ENCODE results near the gene F13A1.
A peak's percentile ranks its signal among the peaks of the same experiment; 100 is the strongest.

Gene F13A1

DNA sequence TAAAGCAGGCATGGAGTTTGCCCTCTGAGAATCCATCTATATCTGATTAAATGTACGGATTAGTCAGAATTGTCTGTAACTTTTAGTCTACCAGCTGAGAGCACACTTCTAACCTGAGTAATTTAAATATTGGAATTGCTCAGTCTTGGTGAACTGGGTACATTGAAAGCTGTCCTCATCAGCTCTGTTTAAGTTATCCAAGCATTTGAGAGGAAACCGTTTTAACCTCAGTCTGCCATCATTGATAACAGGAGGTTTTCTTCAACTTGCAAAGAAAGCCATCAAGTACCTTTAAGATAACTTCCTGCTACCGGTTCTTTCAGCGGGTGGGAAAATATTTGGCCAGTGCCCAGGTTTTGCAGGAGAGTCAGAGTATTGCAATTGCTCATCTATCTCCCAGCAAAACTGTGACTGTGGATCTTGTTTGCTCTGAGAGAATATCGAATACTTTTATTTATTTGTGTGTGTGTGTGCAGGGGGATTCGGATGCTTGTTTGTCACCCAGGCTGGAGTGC lies 31.1 kb upstream of the F13A1 start:
- no peaks in the 10 kb centered on the region for H3K27me3 ChIP-seq (ENCODE audit: insufficient read depth, poor library complexity, severe bottlenecking)
- TF ChIP-seq, protein P1, sequence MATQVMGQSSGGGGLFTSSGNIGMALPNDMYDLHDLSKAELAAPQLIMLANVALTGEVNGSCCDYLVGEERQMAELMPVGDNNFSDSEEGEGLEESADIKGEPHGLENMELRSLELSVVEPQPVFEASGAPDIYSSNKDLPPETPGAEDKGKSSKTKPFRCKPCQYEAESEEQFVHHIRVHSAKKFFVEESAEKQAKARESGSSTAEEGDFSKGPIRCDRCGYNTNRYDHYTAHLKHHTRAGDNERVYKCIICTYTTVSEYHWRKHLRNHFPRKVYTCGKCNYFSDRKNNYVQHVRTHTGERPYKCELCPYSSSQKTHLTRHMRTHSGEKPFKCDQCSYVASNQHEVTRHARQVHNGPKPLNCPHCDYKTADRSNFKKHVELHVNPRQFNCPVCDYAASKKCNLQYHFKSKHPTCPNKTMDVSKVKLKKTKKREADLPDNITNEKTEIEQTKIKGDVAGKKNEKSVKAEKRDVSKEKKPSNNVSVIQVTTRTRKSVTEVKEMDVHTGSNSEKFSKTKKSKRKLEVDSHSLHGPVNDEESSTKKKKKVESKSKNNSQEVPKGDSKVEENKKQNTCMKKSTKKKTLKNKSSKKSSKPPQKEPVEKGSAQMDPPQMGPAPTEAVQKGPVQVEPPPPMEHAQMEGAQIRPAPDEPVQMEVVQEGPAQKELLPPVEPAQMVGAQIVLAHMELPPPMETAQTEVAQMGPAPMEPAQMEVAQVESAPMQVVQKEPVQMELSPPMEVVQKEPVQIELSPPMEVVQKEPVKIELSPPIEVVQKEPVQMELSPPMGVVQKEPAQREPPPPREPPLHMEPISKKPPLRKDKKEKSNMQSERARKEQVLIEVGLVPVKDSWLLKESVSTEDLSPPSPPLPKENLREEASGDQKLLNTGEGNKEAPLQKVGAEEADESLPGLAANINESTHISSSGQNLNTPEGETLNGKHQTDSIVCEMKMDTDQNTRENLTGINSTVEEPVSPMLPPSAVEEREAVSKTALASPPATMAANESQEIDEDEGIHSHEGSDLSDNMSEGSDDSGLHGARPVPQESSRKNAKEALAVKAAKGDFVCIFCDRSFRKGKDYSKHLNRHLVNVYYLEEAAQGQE (IDR thresholded peaks at IDR 0.05; ENCODE audit: insufficient replicate concordance, low read depth): no peak
- TF ChIP-seq POLR2AphosphoS5 (IDR thresholded peaks at IDR 0.05; ENCODE audit: low read depth) (no peak), CTCF (IDR thresholded peaks at IDR 0.05; ENCODE audit: insufficient read depth, low read length) (no peak), GABPA (IDR thresholded peaks at IDR 0.05; ENCODE audit: low read depth) (no peak), SPI1 (IDR thresholded peaks at IDR 0.05; ENCODE audit: borderline replicate concordance, low read depth) (no peak)
- H3K4me3 ChIP-seq (replicated peaks; ENCODE audit: insufficient read depth, low read length): no peak overlapping the region
- H3K27ac ChIP-seq (replicated peaks): no peak overlapping the region
- DNase-seq (ENCODE audit: low read depth in 1 of 2, low spot score in 1 of 2): peak in 1 of 2 experiments; percentile 21

DNA sequence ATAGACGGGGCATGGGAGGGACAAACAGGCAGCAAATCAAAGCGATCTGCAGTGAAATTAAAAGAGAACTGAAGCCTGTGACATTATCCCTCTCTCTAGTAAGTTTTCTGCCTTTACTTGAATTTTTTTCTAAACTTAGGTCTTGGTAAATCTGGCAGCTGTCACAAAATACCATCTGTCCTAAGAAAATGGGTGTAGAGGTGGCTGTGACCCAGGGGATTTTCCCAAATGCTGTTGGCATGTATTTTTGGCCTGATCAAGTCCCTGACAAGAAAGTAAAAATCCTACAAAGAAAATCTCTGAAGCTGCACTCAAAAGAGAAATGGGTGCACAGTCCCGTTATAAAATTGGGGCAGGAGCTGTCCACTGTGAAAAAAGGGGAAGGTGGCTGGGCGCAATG lies 30.2 kb upstream of the F13A1 start:
- DNase-seq (ENCODE audit: low read depth in 1 of 2, low spot score in 1 of 2): no peak
- TF ChIP-seq CTCF (IDR thresholded peaks at IDR 0.05; ENCODE audit: insufficient read depth, low read length): no peak
- TF ChIP-seq SPI1 (IDR thresholded peaks at IDR 0.05; ENCODE audit: borderline replicate concordance, low read depth): no peak
- TF ChIP-seq, protein P1 (IDR thresholded peaks at IDR 0.05; ENCODE audit: insufficient replicate concordance, low read depth): peak; percentile 30
- TF ChIP-seq POLR2AphosphoS5 (IDR thresholded peaks at IDR 0.05; ENCODE audit: low read depth): no peak
- TF ChIP-seq GABPA (IDR thresholded peaks at IDR 0.05; ENCODE audit: low read depth): no peak
- H3K27ac ChIP-seq (replicated peaks): no peak overlapping the region
- no peak overlapping the region for H3K4me3 ChIP-seq (replicated peaks; ENCODE audit: insufficient read depth, low read length)
- H3K27me3 ChIP-seq (ENCODE audit: insufficient read depth, poor library complexity, severe bottlenecking): no peaks in the 10 kb centered on the region

DNA sequence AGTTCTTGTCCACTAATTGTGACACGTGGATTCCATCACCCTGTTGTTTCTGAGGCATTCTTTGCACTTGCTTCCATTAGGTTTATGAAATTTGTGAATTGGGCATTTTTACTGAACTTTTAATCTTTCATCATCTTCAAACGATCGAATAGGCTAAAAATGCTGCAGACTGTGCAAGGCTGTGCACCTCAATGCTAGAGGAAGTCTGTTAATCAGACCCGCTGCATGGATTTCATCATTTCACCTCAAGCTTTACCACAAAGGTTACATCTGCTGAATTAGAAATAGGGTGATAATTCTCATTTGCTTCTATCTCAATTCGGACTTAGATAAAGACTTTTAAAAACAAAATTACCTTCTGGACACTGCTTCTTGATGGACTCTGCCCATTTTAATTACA lies 27.8 kb upstream of the F13A1 start:
- Histone ChIP-seq H3K4me3 (replicated peaks; ENCODE audit: insufficient read depth, low read length) (no peak overlapping the region), H3K27me3 (ENCODE audit: insufficient read depth, poor library complexity, severe bottlenecking) (no peaks in the 10 kb centered on the region), H3K27ac (replicated peaks) (peak overlapping the region; percentile 36)
- TF ChIP-seq POLR2AphosphoS5 (IDR thresholded peaks at IDR 0.05; ENCODE audit: low read depth): peak; percentile 84
- TF ChIP-seq SPI1 (IDR thresholded peaks at IDR 0.05; ENCODE audit: borderline replicate concordance, low read depth): peak; percentile 61; the same call in 1 of the 2 replicates
- TF ChIP-seq GABPA (IDR thresholded peaks at IDR 0.05; ENCODE audit: low read depth): no peak
- TF ChIP-seq, protein P1 (IDR thresholded peaks at IDR 0.05; ENCODE audit: insufficient replicate concordance, low read depth): no peak
- TF ChIP-seq CTCF (IDR thresholded peaks at IDR 0.05; ENCODE audit: insufficient read depth, low read length): no peak
- DNase-seq (ENCODE audit: low read depth in 1 of 2, low spot score in 1 of 2): peak; percentile 82 to 83
